Adipose tissue (tissue), 3 donors: ENCODE measurements around the gene HBS1L. TPM values are rescaled to one million over a fixed set of nuclear protein-coding genes. Genes with fewer than 3 reads are reported as not detected.

Experiments
- H3K27ac ChIP-seq: one replicate; pipeline ENCODE4 v1.5.1; 2013; ENCODE audit warnings: low read depth, low read length
- WGBS, 3 donors: extraction: QIAGEN DNeasy Blood & Tissue Kit; methylation state at CpG; one replicate each; pipeline ENCODE4 v1.1.7; 2013; 5-methylcytosine and 5-hydroxymethylcytosine counted together
- polyA plus RNA-seq, 3 donors: library from polyadenylated mRNA; stranded (reverse); fragments of 200-250 nt; gene quantifications; one replicate each; pipeline ENCODE4 v1.2.3, GENCODE V29; 2013
- donor health status: healthy with polysubstance abuse.
- donor health status: Bipolar disorder and iron deficiency.
- donor health status: healthy.

HBS1L gene
- polyA plus RNA-seq, 3 donors, result 26.3 to 33.2 (median 30.3) TPM

GRCh38 chr6:135047336-135047735, 7.3 kb downstream of the HBS1L start:
- H3K27ac ChIP-seq, result no peak overlapping the region
- 91 to 96% (median 92%) methylated on average over 4 of the region's 4 CpGs for WGBS, 3 donors

- H3K27ac ChIP-seq, result no peak overlapping the region
- WGBS, 3 donors, result 76 to 81% (median 77%) methylated on average over 2 of the region's 2 CpGs
Measured at GRCh38 chr6:135046912-135047311, 7.7 kb downstream of the HBS1L start.

- H3K27ac ChIP-seq, result no peak overlapping the region
- 34 to 76% (median 53%) methylated on average over 3 of the region's 3 CpGs for WGBS, 3 donors
Measured at GRCh38 chr6:135044639-135045038, 10.0 kb downstream of the HBS1L start.

GRCh38 chr6:135043846-135044245, 10.8 kb downstream of the HBS1L start:
- H3K27ac ChIP-seq, result no peak overlapping the region
- WGBS, 3 donors, result 52 to 68% (median 59%) methylated on average over 2 of the region's 2 CpGs

GRCh38 chr6:135043364-135043763, 11.3 kb downstream of the HBS1L start:
- H3K27ac ChIP-seq, result no peak overlapping the region
- WGBS, 3 donors, result 82 to 89% (median 84%) methylated on average over 3 of the region's 3 CpGs

GRCh38 chr6:135038335-135038734, 16.3 kb downstream of the HBS1L start:
- H3K27ac ChIP-seq, result no peak overlapping the region
- WGBS, 3 donors, result 74 to 97% (median 95%) methylated on average over 2 of the region's 2 CpGs

- 73 to 94% (median 90%) methylated on average over 4 of the region's 4 CpGs for WGBS, 3 donors
- H3K27ac ChIP-seq, result no peak overlapping the region
Measured at GRCh38 chr6:135037541-135037940, 17.1 kb downstream of the HBS1L start.

- H3K27ac ChIP-seq, result no peak overlapping the region
- 41 to 89% (median 88%) methylated on average over 5 of the region's 5 CpGs for WGBS, 3 donors
Measured at GRCh38 chr6:135036731-135037420, 17.7 kb downstream of the HBS1L start.

- WGBS, 3 donors, result 36 to 95% (median 84%) methylated on average over 3 of the region's 3 CpGs
Measured at GRCh38 chr6:135033238-135033637, 21.4 kb downstream of the HBS1L start.

GRCh38 chr6:135030532-135031178, 24.0 kb downstream of the HBS1L start:
- 64 to 89% (median 79%) methylated on average over 5 of the region's 5 CpGs for WGBS, 3 donors
- H3K27ac ChIP-seq, result no peak overlapping the region

More at GRCh38 chr6:135033238-135033637, 21.4 kb downstream of the HBS1L start:
- no peak overlapping the region for H3K27ac ChIP-seq

GRCh38 chr6:135030056-135030473, 24.6 kb downstream of the HBS1L start:
- WGBS, 3 donors, result 66 to 88% (median 84%) methylated on average over 3 of the region's 3 CpGs
- H3K27ac ChIP-seq, result no peak overlapping the region

- H3K27ac ChIP-seq, result no peak overlapping the region
- 84 to 88% (median 87%) methylated on average over 2 of the region's 2 CpGs for WGBS, 3 donors
Measured at GRCh38 chr6:135025775-135026174, 28.8 kb downstream of the HBS1L start.

GRCh38 chr6:135025175-135025574, 29.4 kb downstream of the HBS1L start:
- WGBS, 3 donors, result 79 to 93% (median 92%) methylated on average over 2 of the region's 2 CpGs
- no peak overlapping the region for H3K27ac ChIP-seq

- 71 to 79% (median 77%) methylated on average over 2 of the region's 2 CpGs for WGBS, 3 donors
- no peak overlapping the region for H3K27ac ChIP-seq
Measured at GRCh38 chr6:135022050-135022697, 32.4 kb downstream of the HBS1L start.

- 72 to 91% (median 84%) methylated on average over 4 of the region's 4 CpGs for WGBS, 3 donors
- no peak overlapping the region for H3K27ac ChIP-seq
Measured at GRCh38 chr6:135021310-135022049, 33.1 kb downstream of the HBS1L start.

- H3K27ac ChIP-seq, result no peak overlapping the region
- WGBS, 3 donors, result 66 to 100% (median 73%) methylated on average over 1 of the region's 1 CpG
Measured at GRCh38 chr6:135018941-135019340, 35.7 kb downstream of the HBS1L start.

GRCh38 chr6:135018052-135018451, 36.6 kb downstream of the HBS1L start:
- WGBS, 3 donors, result 82 to 96% (median 82%) methylated on average over 2 of the region's 2 CpGs
- H3K27ac ChIP-seq, result no peak overlapping the region

GRCh38 chr6:135014353-135014832, 40.2 kb downstream of the HBS1L start:
- no peak overlapping the region for H3K27ac ChIP-seq
- 80 to 87% (median 86%) methylated on average over 4 of the region's 4 CpGs for WGBS, 3 donors

- no peak overlapping the region for H3K27ac ChIP-seq
- 94 to 97% (median 94%) methylated on average over 3 of the region's 3 CpGs for WGBS, 3 donors
Measured at GRCh38 chr6:135013211-135013610, 41.4 kb downstream of the HBS1L start.
